GM18873 (cell line): Measurements from ENCODE around the gene CUEDC1.

Experiments
- ATAC-seq: cut with Tn5 transposase; IDR thresholded peaks from one replicate; pipeline ENCODE4 v1.9.1; 2021; ENCODE audit warnings: mild to moderate bottlenecking, moderate library complexity, moderate number of reproducible peaks; ENCODE audit not compliant: unreplicated experiment, low FRiP score

The CUEDC1 gene

GRCh38 chr17:57955183-57955931 lies at the start of gene CUEDC1:
Gene CUEDC1, minus strand, starts transcription at chr17:57955412. Its CDS starts 69,848 bp downstream, at chr17:57885564.
- ATAC-seq, result no peak

GRCh38 chr17:58004060-58004459 lies 48.8 kb upstream of the CUEDC1 start:
- no peak for ATAC-seq

- ATAC-seq, result no peak
These were observed 47.8 kb upstream of the CUEDC1 start for GRCh38 chr17:58002973-58003372.

- ATAC-seq, result no peak
These were observed 47.1 kb upstream of the CUEDC1 start for GRCh38 chr17:58002154-58002948.

GRCh38 chr17:58001461-58002124 lies 46.4 kb upstream of the CUEDC1 start:
- no peak for ATAC-seq

GRCh38 chr17:57999496-58000017 lies 44.3 kb upstream of the CUEDC1 start:
- no peak for ATAC-seq

GRCh38 chr17:57999010-57999495 lies 43.8 kb upstream of the CUEDC1 start:
- no peak for ATAC-seq

- no peak for ATAC-seq
These were observed 42.0 kb upstream of the CUEDC1 start for GRCh38 chr17:57997085-57997809.

GRCh38 chr17:57995076-57995956 lies 40.1 kb upstream of the CUEDC1 start:
- ATAC-seq, result no peak

GRCh38 chr17:57994436-57994835 lies 39.2 kb upstream of the CUEDC1 start:
- ATAC-seq, result no peak

GRCh38 chr17:57993471-57994365 lies 38.5 kb upstream of the CUEDC1 start:
- no peak for ATAC-seq

- ATAC-seq, result no peak
These were observed 36.3 kb upstream of the CUEDC1 start for GRCh38 chr17:57991537-57991936.

GRCh38 chr17:57990037-57990436 lies 34.8 kb upstream of the CUEDC1 start:
- no peak for ATAC-seq

GRCh38 chr17:57988301-57989250 lies 33.4 kb upstream of the CUEDC1 start:
- no peak for ATAC-seq

GRCh38 chr17:57987581-57988300 lies 32.5 kb upstream of the CUEDC1 start, which contains the start of gene VEZF1:
Gene VEZF1, minus strand, starts transcription at chr17:57988254. Its CDS starts 143 bp downstream, at chr17:57988111.
- ATAC-seq, result no peak

- ATAC-seq, result no peak
These were observed 31.8 kb upstream of the CUEDC1 start for GRCh38 chr17:57986841-57987580.
